PC-9 (cell line): ENCODE data around the gene ARIH2.

Source experiments
- EZH2 ChIP-seq: fragments of 200-600 bp; sonication (generic); IDR thresholded peaks from 2 replicates; pipeline ENCODE4 v1.8.0; 2017; ENCODE audit warnings: antibody characterized with exemption, low read depth
- TF ChIP-seq, protein P1 (sequence below): fragments of 200-600 bp; sonication (generic); conservative IDR thresholded peaks from 2 replicates; pipeline ENCODE4 v1.6.1; 2017; ENCODE audit warnings: mixed run types, antibody characterized with exemption, mild to moderate bottlenecking, moderate library complexity

DNA sequence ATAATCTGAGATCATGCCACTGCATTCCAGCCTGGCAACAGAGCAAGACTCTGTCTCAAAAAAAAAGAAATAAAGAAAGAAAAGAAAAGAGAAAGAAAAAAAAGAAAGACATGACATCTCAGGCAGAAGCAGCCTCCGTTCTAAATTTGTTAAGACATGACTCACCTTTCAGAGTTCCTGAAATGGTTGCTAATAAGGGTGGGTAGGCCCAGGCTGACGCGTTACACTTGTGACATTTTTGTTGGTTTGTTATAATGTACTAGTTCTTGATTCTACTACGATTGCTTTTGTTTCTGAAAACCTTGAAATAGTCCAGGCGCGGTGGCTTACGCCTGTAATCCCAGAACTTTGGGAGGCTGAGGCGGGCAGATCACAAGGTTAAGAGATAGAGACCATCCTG lies 41.0 kb upstream of the ARIH2 start:
- TF ChIP-seq, protein P1, sequence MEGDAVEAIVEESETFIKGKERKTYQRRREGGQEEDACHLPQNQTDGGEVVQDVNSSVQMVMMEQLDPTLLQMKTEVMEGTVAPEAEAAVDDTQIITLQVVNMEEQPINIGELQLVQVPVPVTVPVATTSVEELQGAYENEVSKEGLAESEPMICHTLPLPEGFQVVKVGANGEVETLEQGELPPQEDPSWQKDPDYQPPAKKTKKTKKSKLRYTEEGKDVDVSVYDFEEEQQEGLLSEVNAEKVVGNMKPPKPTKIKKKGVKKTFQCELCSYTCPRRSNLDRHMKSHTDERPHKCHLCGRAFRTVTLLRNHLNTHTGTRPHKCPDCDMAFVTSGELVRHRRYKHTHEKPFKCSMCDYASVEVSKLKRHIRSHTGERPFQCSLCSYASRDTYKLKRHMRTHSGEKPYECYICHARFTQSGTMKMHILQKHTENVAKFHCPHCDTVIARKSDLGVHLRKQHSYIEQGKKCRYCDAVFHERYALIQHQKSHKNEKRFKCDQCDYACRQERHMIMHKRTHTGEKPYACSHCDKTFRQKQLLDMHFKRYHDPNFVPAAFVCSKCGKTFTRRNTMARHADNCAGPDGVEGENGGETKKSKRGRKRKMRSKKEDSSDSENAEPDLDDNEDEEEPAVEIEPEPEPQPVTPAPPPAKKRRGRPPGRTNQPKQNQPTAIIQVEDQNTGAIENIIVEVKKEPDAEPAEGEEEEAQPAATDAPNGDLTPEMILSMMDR, result no peak
- TF ChIP-seq EZH2, result no peak
